ENCODE results near the gene DOK6.

DOK6 gene

GRCh38 chr18:69626643-69627242 lies 226.1 kb downstream of the DOK6 start:
- no peak overlapping the region for H3K4me3 ChIP-seq (ENCODE audit: low read depth, low read length)
- TF ChIP-seq CTCF (IDR thresholded peaks at IDR 0.05; ENCODE audit: low read depth, low read length): no peak
- no peak for DNase-seq (ENCODE audit: low read depth, low spot score)
- in situ Hi-C loops (cut with HindIII; ENCODE audit: low sequenced_read_pairs): no loop called here

GRCh38 chr18:69628774-69629359 lies 228.2 kb downstream of the DOK6 start:
- in situ Hi-C loops (cut with HindIII; ENCODE audit: low sequenced_read_pairs): no loop called here
- no peak for TF ChIP-seq CTCF (IDR thresholded peaks at IDR 0.05; ENCODE audit: low read depth, low read length)

GRCh38 chr18:69631281-69631680 lies 230.6 kb downstream of the DOK6 start:
- no peak overlapping the region for H3K4me3 ChIP-seq (ENCODE audit: low read depth, low read length)
- DNase-seq (ENCODE audit: low read depth, low spot score): no peak
- in situ Hi-C loops (cut with HindIII; ENCODE audit: low sequenced_read_pairs): no loop called here
- no peak for TF ChIP-seq CTCF (IDR thresholded peaks at IDR 0.05; ENCODE audit: low read depth, low read length)

More at GRCh38 chr18:69628774-69629359, 228.2 kb downstream of the DOK6 start:
- H3K4me3 ChIP-seq (ENCODE audit: low read depth, low read length): no peak overlapping the region
- DNase-seq (ENCODE audit: low read depth, low spot score): no peak

GRCh38 chr18:69635482-69635881 lies 234.8 kb downstream of the DOK6 start:
- in situ Hi-C loops (cut with HindIII; ENCODE audit: low sequenced_read_pairs): no loop called here
- no peak overlapping the region for H3K4me3 ChIP-seq (ENCODE audit: low read depth, low read length)
- DNase-seq (ENCODE audit: low read depth, low spot score): no peak
- no peak for TF ChIP-seq CTCF (IDR thresholded peaks at IDR 0.05; ENCODE audit: low read depth, low read length)

GRCh38 chr18:69636529-69637301 lies 236.0 kb downstream of the DOK6 start:
- H3K4me3 ChIP-seq (ENCODE audit: low read depth, low read length): no peak overlapping the region
- in situ Hi-C loops (cut with HindIII; ENCODE audit: low sequenced_read_pairs): no loop called here
- TF ChIP-seq CTCF (IDR thresholded peaks at IDR 0.05; ENCODE audit: low read depth, low read length): no peak
- no peak for DNase-seq (ENCODE audit: low read depth, low spot score)

GRCh38 chr18:69638056-69638455 lies 237.4 kb downstream of the DOK6 start:
- no peak overlapping the region for H3K4me3 ChIP-seq (ENCODE audit: low read depth, low read length)
- in situ Hi-C loops (cut with HindIII; ENCODE audit: low sequenced_read_pairs): no loop called here
- TF ChIP-seq CTCF (IDR thresholded peaks at IDR 0.05; ENCODE audit: low read depth, low read length): no peak
- DNase-seq (ENCODE audit: low read depth, low spot score): no peak

Measured in astrocyte of the spinal cord (primary cell).